ENCODE measurements around the gene RFTN1. TPM values are rescaled to one million over a fixed set of nuclear protein-coding genes. Genes with fewer than 3 reads are reported as not detected.
A peak's percentile ranks its signal among the peaks of the same experiment; 100 is the strongest.

Gene RFTN1
- total and polyA plus RNA-seq, 11 donors: 17.1 to 40.8 (median 26.4) TPM

DNA sequence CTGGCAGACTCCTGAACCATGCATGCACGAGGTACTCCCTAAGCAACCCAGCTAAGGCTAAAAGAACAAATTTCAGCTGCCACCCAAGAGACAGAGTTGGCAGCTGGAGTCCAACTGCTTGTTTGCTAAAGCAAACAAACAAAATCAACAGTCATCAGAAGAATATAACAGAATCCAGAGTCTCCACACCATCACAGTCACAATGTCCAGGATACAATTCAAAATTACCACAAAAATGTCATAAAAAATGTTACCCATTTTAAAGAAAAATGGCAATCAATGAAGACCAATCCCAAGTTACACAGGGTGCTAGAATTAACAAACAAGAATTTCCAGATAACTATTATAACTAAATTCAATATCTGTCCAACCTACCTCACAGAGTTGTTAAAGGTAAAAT lies 42.9 kb downstream of the RFTN1 start:
- H3K4me3 ChIP-seq: no peak overlapping the region
- ATAC-seq: no peak
- H3K27me3 ChIP-seq: no peaks in the 10 kb centered on the region
- TF ChIP-seq CTCF (IDR thresholded peaks at IDR 0.05): no peak
- no peak for TF ChIP-seq POLR2A (IDR thresholded peaks at IDR 0.05)
- WGBS, 4 donors: 91 to 100% (median 95%) methylated on average over 1 of the region's 1 CpG
- H3K36me3 ChIP-seq: peaks cover 0 to 25% (median 6%) of the 10 kb centered on the region in 9 donors
- peaks cover 0 to 15% (median 4%) of the 10 kb centered on the region in 12 donors for H3K9me3 ChIP-seq
- peaks cover 0 to 59% (median 38%) of the 10 kb centered on the region in 12 donors for H3K4me1 ChIP-seq
- H3K27ac ChIP-seq: no peak overlapping the region
- intact Hi-C loops (cut with DNase I): no loop called here
- DNase-seq: no peak

DNA sequence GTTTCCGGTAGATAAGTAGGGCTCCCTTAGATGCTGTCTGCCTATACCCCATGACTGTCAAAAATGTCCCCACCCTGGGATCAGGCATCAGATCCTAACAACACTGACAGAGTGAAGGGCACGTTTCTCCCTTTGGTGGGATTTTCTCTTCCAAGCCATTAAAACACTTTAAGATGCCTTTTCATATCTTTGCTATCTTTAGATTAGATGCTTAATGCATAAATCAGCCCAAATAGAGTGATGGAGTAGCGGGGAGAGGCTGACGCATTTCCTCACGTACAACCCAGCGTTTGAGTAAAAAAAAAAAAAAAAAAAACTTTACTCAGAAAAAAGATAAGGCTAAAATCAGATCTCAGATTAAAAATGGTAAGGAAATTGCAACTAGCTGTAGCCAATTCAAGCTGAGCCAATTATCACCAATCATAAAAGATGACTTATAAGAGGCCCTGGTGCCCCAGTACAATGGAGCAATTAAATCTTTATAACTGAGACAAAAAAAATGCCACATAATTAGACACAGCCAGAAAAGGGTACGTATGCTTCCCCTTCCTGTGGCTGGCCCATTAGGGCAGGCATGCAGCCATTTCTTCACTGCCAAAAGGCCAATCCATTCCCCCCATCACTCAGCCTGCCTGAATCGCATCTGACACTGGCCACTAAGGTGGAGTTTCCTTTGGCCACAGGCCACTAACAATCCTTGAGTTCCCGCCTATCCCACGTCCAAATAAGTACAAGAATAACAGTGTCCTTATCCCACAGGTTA lies 45.0 kb downstream of the RFTN1 start:
- ATAC-seq (peak; percentile 58 to 76 (median 60)), DNase-seq (peak in 4 of 5 donors; percentile 32 to 46 (median 44))
- Histone ChIP-seq H3K4me3 (no peak overlapping the region), H3K4me1 (peaks cover 0 to 66% (median 44%) of the 10 kb centered on the region in 12 donors), H3K9me3 (peaks cover 0 to 15% (median 4%) of the 10 kb centered on the region in 12 donors), H3K36me3 (peaks cover 0 to 25% (median 6%) of the 10 kb centered on the region in 9 donors), H3K27ac (peak overlapping the region in 10 of 12 donors; percentile 9 to 70 (median 54)), H3K27me3 (no peaks in the 10 kb centered on the region)
- intact Hi-C loops (cut with DNase I): loop anchor here in 2 of 10 donors (5.0 kb wide), 2 partner anchors 44 to 96 kb away; partner anchors contain the start of gene RFTN1 (in 1 of the 2)
- WGBS, 4 donors: 39 to 57% (median 45%) methylated on average over 10 of the region's 10 CpGs
- TF ChIP-seq POLR2A (IDR thresholded peaks at IDR 0.05) (no peak), CTCF (IDR thresholded peaks at IDR 0.05) (no peak)

- ATAC-seq: no peak
- Histone ChIP-seq H3K4me1 (peaks cover 0 to 63% (median 45%) of the 10 kb centered on the region in 12 donors), H3K36me3 (peaks cover 0 to 25% (median 6%) of the 10 kb centered on the region in 9 donors), H3K27ac (peak overlapping the region in 10 of 12 donors; percentile 9 to 70 (median 46)), H3K4me3 (no peak overlapping the region), H3K9me3 (peaks cover 0 to 15% (median 4%) of the 10 kb centered on the region in 12 donors), H3K27me3 (no peaks in the 10 kb centered on the region)
- DNase-seq: no peak
- no peak for TF ChIP-seq CTCF (IDR thresholded peaks at IDR 0.05)
- TF ChIP-seq POLR2A (IDR thresholded peaks at IDR 0.05): no peak
- intact Hi-C loops (cut with DNase I): loop anchor here in 2 of 10 donors (5.0 kb wide), 2 partner anchors 44 to 96 kb away; partner anchors contain the start of gene RFTN1 (in 1 of the 2)
- WGBS, 4 donors: 15 to 35% (median 20%) methylated on average over 6 of the region's 6 CpGs
Observed at GRCh38 chr3:16468002-16468335, 45.5 kb downstream of the RFTN1 start.

- TF ChIP-seq POLR2A (IDR thresholded peaks at IDR 0.05) (no peak), CTCF (IDR thresholded peaks at IDR 0.05) (no peak)
- Histone ChIP-seq H3K27me3 (no peaks in the 10 kb centered on the region), H3K36me3 (peaks cover 0 to 22% (median 6%) of the 10 kb centered on the region in 9 donors), H3K9me3 (peaks cover 0 to 15% (median 4%) of the 10 kb centered on the region in 12 donors), H3K4me3 (no peak overlapping the region), H3K4me1 (peaks cover 0 to 62% (median 45%) of the 10 kb centered on the region in 12 donors), H3K27ac (peak overlapping the region in 8 of 12 donors; percentile 5 to 70 (median 46))
- WGBS, 4 donors: 70 to 82% (median 78%) methylated on average over 8 of the region's 9 CpGs
- DNase-seq (no peak), ATAC-seq (no peak)
- intact Hi-C loops (cut with DNase I): loop anchor here in 2 of 10 donors (5.0 kb wide), 2 partner anchors 45 to 95 kb away; partner anchors contain the start of gene RFTN1 (in 1 of the 2)
Observed at GRCh38 chr3:16467393-16467792, 46.1 kb downstream of the RFTN1 start.

All from heart left ventricle (tissue), 16 donors.